Liver (tissue), 3 donors: ENCODE measurements around the gene UBIAD1.

Source experiments
- EGR1 ChIP-seq, 2 donors: IDR thresholded peaks; 2 replicates each; pipeline ENCODE4 v1.6.1; 2016 to 2018; ENCODE audit warnings: antibody characterized with exemption in 2 of 2, low read depth in 2 of 2
- GABPA ChIP-seq, 2 donors: IDR thresholded peaks in 1 of 2; conservative IDR thresholded peaks in 1 of 2; 2 replicates each; pipeline ENCODE4 v1.6.1; 2016; ENCODE audit warnings: antibody characterized with exemption in 2 of 2, mild to moderate bottlenecking in 1 of 2, moderate library complexity in 1 of 2
- TF ChIP-seq, protein P1 (sequence below): IDR thresholded peaks from 2 replicates; pipeline ENCODE4 v1.6.1; 2016; ENCODE audit warnings: antibody characterized with exemption
- TF ChIP-seq, protein P2 (sequence below): fragments of 150-350 bp; IDR thresholded peaks from 2 replicates; pipeline ENCODE4 v1.5.1; 2017; ENCODE audit warnings: improper control_type of control experiment, low read depth, low read length; ENCODE audit not compliant: missing input control
- TF ChIP-seq, protein P3 (sequence below): IDR thresholded peaks from 2 replicates; pipeline ENCODE4 v1.6.1; 2016; ENCODE audit warnings: antibody characterized with exemption, mild to moderate bottlenecking
- donor health status: healthy.
- donor health status: healthy.

DNA sequence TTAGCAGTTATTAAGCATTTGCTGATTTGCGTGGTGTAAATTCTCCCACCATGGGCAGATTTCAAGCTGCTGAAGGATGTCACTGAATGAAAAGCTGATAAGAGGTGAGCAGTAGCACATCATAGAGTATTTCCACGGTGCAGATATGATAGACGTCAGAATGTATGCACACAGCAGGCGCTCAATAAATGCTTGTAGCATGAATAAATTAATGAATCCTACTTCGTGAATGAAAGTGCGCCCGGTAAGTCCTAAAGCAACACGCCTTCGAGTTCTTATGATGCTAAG lies 510 bp upstream of the UBIAD1 start:
- TF ChIP-seq EGR1 (IDR thresholded peaks at IDR 0.05; ENCODE audit: low read depth in 2 of 2) = no peak
- TF ChIP-seq, protein P1, sequence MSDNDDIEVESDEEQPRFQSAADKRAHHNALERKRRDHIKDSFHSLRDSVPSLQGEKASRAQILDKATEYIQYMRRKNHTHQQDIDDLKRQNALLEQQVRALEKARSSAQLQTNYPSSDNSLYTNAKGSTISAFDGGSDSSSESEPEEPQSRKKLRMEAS = no peak
- TF ChIP-seq, protein P2, sequence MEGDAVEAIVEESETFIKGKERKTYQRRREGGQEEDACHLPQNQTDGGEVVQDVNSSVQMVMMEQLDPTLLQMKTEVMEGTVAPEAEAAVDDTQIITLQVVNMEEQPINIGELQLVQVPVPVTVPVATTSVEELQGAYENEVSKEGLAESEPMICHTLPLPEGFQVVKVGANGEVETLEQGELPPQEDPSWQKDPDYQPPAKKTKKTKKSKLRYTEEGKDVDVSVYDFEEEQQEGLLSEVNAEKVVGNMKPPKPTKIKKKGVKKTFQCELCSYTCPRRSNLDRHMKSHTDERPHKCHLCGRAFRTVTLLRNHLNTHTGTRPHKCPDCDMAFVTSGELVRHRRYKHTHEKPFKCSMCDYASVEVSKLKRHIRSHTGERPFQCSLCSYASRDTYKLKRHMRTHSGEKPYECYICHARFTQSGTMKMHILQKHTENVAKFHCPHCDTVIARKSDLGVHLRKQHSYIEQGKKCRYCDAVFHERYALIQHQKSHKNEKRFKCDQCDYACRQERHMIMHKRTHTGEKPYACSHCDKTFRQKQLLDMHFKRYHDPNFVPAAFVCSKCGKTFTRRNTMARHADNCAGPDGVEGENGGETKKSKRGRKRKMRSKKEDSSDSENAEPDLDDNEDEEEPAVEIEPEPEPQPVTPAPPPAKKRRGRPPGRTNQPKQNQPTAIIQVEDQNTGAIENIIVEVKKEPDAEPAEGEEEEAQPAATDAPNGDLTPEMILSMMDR = no peak
- no peak for TF ChIP-seq GABPA (IDR thresholded peaks at IDR 0.05 in 1 of 2, conservative IDR thresholded peaks at IDR 0.05 in 1 of 2)
- TF ChIP-seq, protein P3, sequence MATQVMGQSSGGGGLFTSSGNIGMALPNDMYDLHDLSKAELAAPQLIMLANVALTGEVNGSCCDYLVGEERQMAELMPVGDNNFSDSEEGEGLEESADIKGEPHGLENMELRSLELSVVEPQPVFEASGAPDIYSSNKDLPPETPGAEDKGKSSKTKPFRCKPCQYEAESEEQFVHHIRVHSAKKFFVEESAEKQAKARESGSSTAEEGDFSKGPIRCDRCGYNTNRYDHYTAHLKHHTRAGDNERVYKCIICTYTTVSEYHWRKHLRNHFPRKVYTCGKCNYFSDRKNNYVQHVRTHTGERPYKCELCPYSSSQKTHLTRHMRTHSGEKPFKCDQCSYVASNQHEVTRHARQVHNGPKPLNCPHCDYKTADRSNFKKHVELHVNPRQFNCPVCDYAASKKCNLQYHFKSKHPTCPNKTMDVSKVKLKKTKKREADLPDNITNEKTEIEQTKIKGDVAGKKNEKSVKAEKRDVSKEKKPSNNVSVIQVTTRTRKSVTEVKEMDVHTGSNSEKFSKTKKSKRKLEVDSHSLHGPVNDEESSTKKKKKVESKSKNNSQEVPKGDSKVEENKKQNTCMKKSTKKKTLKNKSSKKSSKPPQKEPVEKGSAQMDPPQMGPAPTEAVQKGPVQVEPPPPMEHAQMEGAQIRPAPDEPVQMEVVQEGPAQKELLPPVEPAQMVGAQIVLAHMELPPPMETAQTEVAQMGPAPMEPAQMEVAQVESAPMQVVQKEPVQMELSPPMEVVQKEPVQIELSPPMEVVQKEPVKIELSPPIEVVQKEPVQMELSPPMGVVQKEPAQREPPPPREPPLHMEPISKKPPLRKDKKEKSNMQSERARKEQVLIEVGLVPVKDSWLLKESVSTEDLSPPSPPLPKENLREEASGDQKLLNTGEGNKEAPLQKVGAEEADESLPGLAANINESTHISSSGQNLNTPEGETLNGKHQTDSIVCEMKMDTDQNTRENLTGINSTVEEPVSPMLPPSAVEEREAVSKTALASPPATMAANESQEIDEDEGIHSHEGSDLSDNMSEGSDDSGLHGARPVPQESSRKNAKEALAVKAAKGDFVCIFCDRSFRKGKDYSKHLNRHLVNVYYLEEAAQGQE = no peak
